Stomach (tissue), 4 donors: ENCODE data around the gene MEGF10.

Experiments
- CTCF ChIP-seq, 7 experiments: fragments of 450-650 bp in 4 of 7; fragments of 200-600 bp in 3 of 7; sonication (generic) in 3 of 7; IDR thresholded peaks; one replicate each; pipeline ENCODE4 v1.5.1; 2016 to 2019; ENCODE audit warnings: antibody characterized with exemption in 7 of 7, control low read depth in 2 of 7, mild to moderate bottlenecking in 1 of 7
- EP300 ChIP-seq: sonication (generic); formaldehyde crosslinking; IDR thresholded peaks from one replicate; pipeline ENCODE4 v1.6.1; 2017; ENCODE audit warnings: antibody characterized with exemption
- POLR2A ChIP-seq, 4 donors: fragments of 450-650 bp; IDR thresholded peaks; one replicate each; pipeline ENCODE4 v1.6.1; 2016; ENCODE audit warnings: antibody characterized with exemption in 4 of 4, control low read depth in 2 of 4, mild to moderate bottlenecking in 1 of 4, moderate library complexity in 1 of 4
- POLR2AphosphoS5 ChIP-seq, 3 donors: sonication (generic); formaldehyde crosslinking; IDR thresholded peaks; one replicate each; pipeline ENCODE4 v1.6.1; 2016; ENCODE audit warnings: antibody characterized with exemption in 3 of 3

DNA sequence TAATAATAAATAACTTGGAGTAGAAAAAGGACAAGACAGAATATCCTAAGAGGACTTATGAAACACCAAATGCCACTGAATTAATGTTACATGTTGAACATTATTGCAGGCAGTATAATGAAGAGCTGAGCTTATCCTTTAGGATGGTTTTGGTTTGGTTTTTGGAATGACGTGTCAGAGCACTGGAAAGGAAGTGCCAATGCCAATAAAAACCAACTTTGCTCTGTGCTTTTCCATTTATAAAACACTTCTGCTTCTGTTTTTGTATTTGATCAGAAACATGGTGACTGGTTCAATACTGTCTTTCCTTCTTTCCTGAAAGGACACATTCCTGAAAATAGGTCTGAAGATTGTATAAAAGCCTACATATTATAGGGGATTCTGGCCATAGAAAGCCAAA is 4.2 kb downstream of the MEGF10 start:
- TF ChIP-seq CTCF (IDR thresholded peaks at IDR 0.05) = no peak
- no peak for TF ChIP-seq POLR2A (IDR thresholded peaks at IDR 0.05)
- TF ChIP-seq EP300 = no peak
- TF ChIP-seq POLR2AphosphoS5 (IDR thresholded peaks at IDR 0.05) = no peak
